ENCODE measurements around the gene EDRF1. TPM values are rescaled to one million over a fixed set of nuclear protein-coding genes. Genes with fewer than 3 reads are reported as not detected.

The EDRF1 gene
- total and polyA plus RNA-seq, 2 of the 8 experiments (the other 6 are each of a cell fraction or from before 2014, with no cell fraction given): 19.9 to 37.8 TPM

GRCh38 chr10:125788156-125789034 is 68.9 kb downstream of the EDRF1 start:
- Histone ChIP-seq H2AFZ (ENCODE audit: low read length) (no peak overlapping the region), H2BK120ac (replicated peaks; ENCODE audit: low read depth, low read length) (no peak overlapping the region), H3K4me3 (ENCODE audit: extremely low read depth in 1 of 4, insufficient read depth in 2 of 4, low read depth in 3 of 4, low read length in 4 of 4) (no peak overlapping the region), H2BK15ac (ENCODE audit: low read length) (no peak overlapping the region), H3K4ac (replicated peaks; ENCODE audit: insufficient read length, low read depth, low read length) (no peak overlapping the region), H3K14ac (ENCODE audit: insufficient read length) (no peak overlapping the region), H3K23ac (ENCODE audit: insufficient read length) (no peak overlapping the region), H3K79me1 (ENCODE audit: low read depth, low read length) (no peaks in the 10 kb centered on the region), H3K27ac (ENCODE audit: low read depth, low read length) (no peak overlapping the region), H3K27me3 (replicated peaks in 1 of 4; ENCODE audit: control insufficient read depth in 3 of 4, extremely low read depth in 1 of 4, insufficient read depth in 3 of 4, low read length in 3 of 4) (no peaks in the 10 kb centered on the region), H3K36me3 (ENCODE audit: control insufficient read depth in 2 of 4, insufficient read depth in 4 of 4, low read length in 3 of 4) (peaks cover 2 to 6% (median 4%) of the 10 kb centered on the region in 4 experiments; a peak in 5 of 8 replicates), H4K20me1 (replicated peaks in 1 of 2; ENCODE audit: control insufficient read depth in 1 of 2, insufficient read depth in 2 of 2, low read length in 2 of 2) (peaks cover 0 to 2% of the 10 kb centered on the region in 2 experiments), H3K4me2 (ENCODE audit: insufficient read depth in 1 of 2, low read depth in 2 of 2, low read length in 2 of 2) (no peak overlapping the region), H3K9me3 (ENCODE audit: insufficient read depth in 2 of 2, low read depth in 1 of 2, low read length in 1 of 2) (no peaks in the 10 kb centered on the region), H4K8ac (ENCODE audit: extremely low read depth, insufficient read depth, low read length) (peak overlapping the region; percentile 35; the same call in 1 of the 2 replicates), H2AK5ac (ENCODE audit: low read depth, low read length) (no peak overlapping the region), H3K56ac (replicated peaks; ENCODE audit: insufficient read length, low read depth, low read length) (no peak overlapping the region), H3K18ac (ENCODE audit: extremely low read depth, low read length) (no peak overlapping the region), H4K91ac (replicated peaks; ENCODE audit: insufficient read length, low read length) (no peak overlapping the region), H2BK12ac (ENCODE audit: low read depth, low read length) (no peak overlapping the region), H2BK5ac (ENCODE audit: low read depth, low read length) (0 out of 2 replicates have a peak overlapping the region, but pooled peaks have one; percentile 52), H3K79me2 (ENCODE audit: control insufficient read depth in 1 of 2, insufficient read depth in 2 of 2, low read length in 2 of 2) (no peaks in the 10 kb centered on the region), H4K5ac (ENCODE audit: insufficient read length, low read depth, low read length) (no peak overlapping the region), H3K9ac (replicated peaks in 1 of 4; ENCODE audit: extremely low read depth in 1 of 4, low read depth in 3 of 4, low read length in 3 of 4) (no peak overlapping the region), H3K23me2 (ENCODE audit: low read depth, low read length) (no peaks in the 10 kb centered on the region), H2BK20ac (ENCODE audit: low read length) (no peak overlapping the region), H3K4me1 (replicated peaks in 1 of 4; ENCODE audit: control insufficient read depth in 3 of 4, insufficient read depth in 4 of 4, low read length in 3 of 4) (no peaks in the 10 kb centered on the region; a peak in 1 of 7 replicates)
- no peak for FAIRE-seq
- ChIA-PET CTCF (ENCODE audit: partially characterized antibody) (interaction anchor here (1.4 kb wide), 1 partner anchor 9 kb away, joined by 4 read pairs; no protein-coding TSS in a partner anchor), POLR2A (ENCODE audit: partially characterized antibody) (interaction anchor here (0.6 to 0.9 kb wide), 2 partner anchors 41 to 628 kb away, joined by 3 read pairs; partner anchors contain the start of gene CTBP2)
- DNase-seq (ENCODE audit: low read depth in 1 of 2, low spot score in 2 of 2): no peak
- WGBS, 2 experiments (ENCODE audit: extremely low coverage in 1 of 2, insufficient coverage in 1 of 2, insufficient read length in 1 of 2, insufficient replicate concordance in 2 of 2, low coverage in 1 of 2, low lambda C conversion rate in 2 of 2, missing lambda C conversion rate in 1 of 2): 93% methylated on average over 14 of the region's 17 CpGs; no CpG with 5 or more reads in 1 of the 2 experiments
- no peak for TF ChIP-seq MAFK (IDR thresholded peaks at IDR 0.05; ENCODE audit: low read depth, low read length)
- no peak for TF ChIP-seq TAF7 (optimal IDR thresholded peaks at IDR 0.05; ENCODE audit: borderline replicate concordance, low read depth, low read length)
- no peak for TF ChIP-seq SIN3A (conservative IDR thresholded peaks at IDR 0.05 in 1 of 2, IDR thresholded peaks at IDR 0.05 in 1 of 2; ENCODE audit: low read depth in 1 of 2, low read length in 2 of 2)
- no peak for TF ChIP-seq TAF1 (IDR thresholded peaks at IDR 0.05; ENCODE audit: low read depth, low read length)
- TF ChIP-seq, protein P1, sequence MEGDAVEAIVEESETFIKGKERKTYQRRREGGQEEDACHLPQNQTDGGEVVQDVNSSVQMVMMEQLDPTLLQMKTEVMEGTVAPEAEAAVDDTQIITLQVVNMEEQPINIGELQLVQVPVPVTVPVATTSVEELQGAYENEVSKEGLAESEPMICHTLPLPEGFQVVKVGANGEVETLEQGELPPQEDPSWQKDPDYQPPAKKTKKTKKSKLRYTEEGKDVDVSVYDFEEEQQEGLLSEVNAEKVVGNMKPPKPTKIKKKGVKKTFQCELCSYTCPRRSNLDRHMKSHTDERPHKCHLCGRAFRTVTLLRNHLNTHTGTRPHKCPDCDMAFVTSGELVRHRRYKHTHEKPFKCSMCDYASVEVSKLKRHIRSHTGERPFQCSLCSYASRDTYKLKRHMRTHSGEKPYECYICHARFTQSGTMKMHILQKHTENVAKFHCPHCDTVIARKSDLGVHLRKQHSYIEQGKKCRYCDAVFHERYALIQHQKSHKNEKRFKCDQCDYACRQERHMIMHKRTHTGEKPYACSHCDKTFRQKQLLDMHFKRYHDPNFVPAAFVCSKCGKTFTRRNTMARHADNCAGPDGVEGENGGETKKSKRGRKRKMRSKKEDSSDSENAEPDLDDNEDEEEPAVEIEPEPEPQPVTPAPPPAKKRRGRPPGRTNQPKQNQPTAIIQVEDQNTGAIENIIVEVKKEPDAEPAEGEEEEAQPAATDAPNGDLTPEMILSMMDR (IDR thresholded peaks at IDR 0.05; ENCODE audit: control extremely low read depth in 1 of 3, insufficient read depth in 1 of 3, low read depth in 1 of 3, low read length in 3 of 3): peak in 1 of 3 experiments; percentile 8; a peak in 1 of 4 replicates
- no peak for TF ChIP-seq RFX5 (IDR thresholded peaks at IDR 0.05; ENCODE audit: borderline replicate concordance, low read depth, low read length)
- TF ChIP-seq TCF12 (IDR thresholded peaks at IDR 0.05; ENCODE audit: low read depth, low read length): no peak
- no peak for TF ChIP-seq RNF2 (IDR thresholded peaks at IDR 0.05; ENCODE audit: borderline replicate concordance, low read depth, low read length, missing control alignments, poor library complexity, severe bottlenecking)
